GM18520 (cell line): ENCODE data around the gene FUT8.

Experiments used
- ATAC-seq: cut with Tn5 transposase; IDR thresholded peaks from one replicate; pipeline ENCODE4 v1.9.1; 2021; ENCODE audit not compliant: unreplicated experiment

Gene FUT8

GRCh38 chr14:65756880-65757279 is 344.4 kb downstream of the FUT8 start:
- no peak for ATAC-seq

- no peak for ATAC-seq
These were observed 356.6 kb downstream of the FUT8 start for GRCh38 chr14:65769151-65769550.

GRCh38 chr14:65770681-65771080 is 358.2 kb downstream of the FUT8 start:
- ATAC-seq = no peak

- ATAC-seq = no peak
These were observed 358.7 kb downstream of the FUT8 start for GRCh38 chr14:65771271-65771670.

- ATAC-seq = no peak
These were observed 359.9 kb downstream of the FUT8 start for GRCh38 chr14:65772466-65772865.

GRCh38 chr14:65772921-65773574 is 360.5 kb downstream of the FUT8 start:
- no peak for ATAC-seq

GRCh38 chr14:65774041-65774440 is 361.5 kb downstream of the FUT8 start:
- ATAC-seq = no peak

- no peak for ATAC-seq
These were observed 363.8 kb downstream of the FUT8 start for GRCh38 chr14:65776193-65776852.

- no peak for ATAC-seq
These were observed 368.0 kb downstream of the FUT8 start for GRCh38 chr14:65780566-65780965.

- ATAC-seq = no peak
These were observed 370.6 kb downstream of the FUT8 start for GRCh38 chr14:65783101-65783500.

GRCh38 chr14:65783576-65783975 is 371.0 kb downstream of the FUT8 start:
- ATAC-seq = no peak

- no peak for ATAC-seq
These were observed 372.0 kb downstream of the FUT8 start for GRCh38 chr14:65784574-65784973.

GRCh38 chr14:65787461-65787860 is 374.9 kb downstream of the FUT8 start:
- no peak for ATAC-seq

GRCh38 chr14:65788876-65789275 is 376.3 kb downstream of the FUT8 start:
- ATAC-seq = no peak

- ATAC-seq = no peak
These were observed 376.8 kb downstream of the FUT8 start for GRCh38 chr14:65789363-65789762.

- ATAC-seq = no peak
These were observed 377.8 kb downstream of the FUT8 start for GRCh38 chr14:65790172-65790815.

- ATAC-seq = no peak
These were observed 378.9 kb downstream of the FUT8 start for GRCh38 chr14:65791191-65791981.

- no peak for ATAC-seq
These were observed 379.8 kb downstream of the FUT8 start for GRCh38 chr14:65792208-65792905.
